NCI-H748 (cell line): Measurements from ENCODE around the gene RIMKLA.

ENCODE experiments used
- DNase-seq: peaks from one replicate; lab custom pipeline; 2025; ENCODE audit not compliant: unreplicated experiment; lab: John Stamatoyannopoulos, UW

The RIMKLA gene

DNA sequence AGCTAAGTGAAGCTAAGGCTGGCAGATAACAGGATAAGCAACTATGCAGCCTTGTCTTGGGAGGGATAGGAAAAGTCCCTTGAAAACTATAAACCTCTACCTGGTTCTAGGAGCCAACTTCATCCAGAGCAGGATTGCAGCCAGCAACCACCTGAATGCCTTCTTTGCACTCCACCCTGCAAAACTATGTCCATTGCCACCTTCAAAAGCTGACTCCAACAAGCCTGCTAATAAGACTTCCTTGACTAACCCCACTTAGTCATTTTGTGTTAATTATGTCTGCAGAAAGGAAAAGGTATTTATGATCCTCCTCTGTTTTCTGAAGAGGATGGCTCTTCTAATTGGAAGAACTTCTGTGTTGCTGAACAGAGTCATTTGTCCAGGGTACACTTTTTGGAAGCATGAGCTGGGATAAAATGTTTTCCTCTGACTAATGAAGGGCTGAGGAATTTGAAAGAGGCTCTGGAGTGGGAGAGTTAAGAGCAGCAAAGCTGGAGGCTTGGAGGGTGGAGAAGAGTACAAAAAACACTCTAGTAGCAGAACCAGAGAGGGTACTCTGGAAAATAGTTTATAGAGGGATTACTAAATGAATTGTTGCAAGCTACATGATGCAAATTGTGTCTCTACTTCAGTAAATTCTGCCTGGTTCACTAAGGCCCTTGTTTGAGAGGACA is 9.6 kb upstream of the RIMKLA start:
- DNase-seq, result no peak

DNA sequence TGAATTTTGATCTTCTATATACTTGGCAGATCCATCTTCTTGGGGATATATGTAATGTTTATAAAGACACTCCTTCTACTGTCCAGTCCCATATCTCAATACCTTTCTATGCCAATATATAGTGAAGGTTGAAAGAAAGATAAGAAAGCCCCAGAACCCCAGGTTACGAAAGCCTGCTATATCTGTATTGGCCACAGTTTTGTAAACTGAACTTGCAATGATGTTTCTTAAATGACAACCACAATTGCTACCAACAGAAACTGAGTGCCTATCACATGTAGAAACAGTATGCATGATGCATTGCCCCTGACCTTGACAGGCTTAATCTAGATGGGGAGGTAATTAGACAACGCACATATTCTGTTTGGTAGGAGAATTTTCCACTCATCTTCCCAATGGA is 7.8 kb upstream of the RIMKLA start:
- DNase-seq, result no peak

DNA sequence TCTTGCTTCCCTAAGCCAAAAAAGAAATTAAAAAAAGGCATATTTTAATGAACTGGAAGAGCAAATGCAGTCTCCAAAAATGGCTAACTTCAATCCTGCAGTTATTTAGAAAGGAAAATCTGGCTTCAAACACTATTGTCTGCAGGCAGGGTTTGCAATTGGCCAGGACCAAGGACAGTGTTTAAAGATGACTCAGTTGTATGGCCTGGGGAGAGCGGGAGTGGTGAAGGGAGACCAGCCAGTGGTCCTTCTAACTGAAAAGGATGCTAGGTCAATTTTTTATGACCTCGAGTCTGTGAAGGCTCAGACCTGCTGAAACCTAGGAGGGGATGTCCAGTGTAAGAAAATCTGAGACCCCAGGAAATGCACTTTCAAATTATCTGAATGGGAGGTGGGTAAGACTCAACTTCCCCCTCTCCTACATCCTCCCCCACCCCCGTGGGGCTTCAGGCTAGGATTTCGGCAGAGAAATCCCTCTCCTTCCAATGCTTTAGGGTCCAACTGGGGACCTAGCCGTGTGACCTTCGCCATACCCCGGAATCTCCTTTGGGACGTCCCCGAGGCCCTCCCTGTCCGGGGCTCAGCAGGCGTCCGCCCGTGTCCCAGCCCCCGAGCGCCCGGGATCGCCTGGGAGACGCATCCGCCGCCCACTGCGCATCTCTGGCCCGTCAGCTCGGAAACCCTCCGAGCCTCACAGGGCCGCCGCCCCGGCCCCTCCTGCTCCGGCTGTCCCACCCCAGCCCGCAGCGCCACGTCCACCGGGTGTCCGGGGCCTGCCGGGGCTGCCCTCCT is 602 bp upstream of the RIMKLA start:
- DNase-seq, result peak; percentile 99

DNA sequence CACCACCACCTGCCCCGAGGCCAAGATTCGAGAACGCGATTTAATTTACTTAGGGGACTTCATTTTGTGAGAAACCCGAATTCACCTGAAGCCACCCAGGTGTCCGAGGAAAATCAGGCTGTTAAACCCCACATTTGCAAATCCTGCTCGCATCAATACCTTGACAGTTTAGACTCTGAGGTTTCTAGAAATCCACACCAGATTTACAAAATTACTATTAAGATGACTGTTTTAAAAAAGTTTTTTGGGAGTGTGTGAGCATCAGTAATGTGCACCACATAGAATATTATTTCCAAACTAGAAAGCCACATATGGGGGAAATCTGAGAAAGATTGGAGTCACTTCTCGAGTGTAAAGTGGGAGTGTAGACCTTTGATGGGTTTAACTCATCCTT is 685 bp downstream of the RIMKLA start:
- DNase-seq, result no peak

- DNase-seq, result no peak
Measured at GRCh38 chr1:42385283-42385682, 4.7 kb downstream of the RIMKLA start.

DNA sequence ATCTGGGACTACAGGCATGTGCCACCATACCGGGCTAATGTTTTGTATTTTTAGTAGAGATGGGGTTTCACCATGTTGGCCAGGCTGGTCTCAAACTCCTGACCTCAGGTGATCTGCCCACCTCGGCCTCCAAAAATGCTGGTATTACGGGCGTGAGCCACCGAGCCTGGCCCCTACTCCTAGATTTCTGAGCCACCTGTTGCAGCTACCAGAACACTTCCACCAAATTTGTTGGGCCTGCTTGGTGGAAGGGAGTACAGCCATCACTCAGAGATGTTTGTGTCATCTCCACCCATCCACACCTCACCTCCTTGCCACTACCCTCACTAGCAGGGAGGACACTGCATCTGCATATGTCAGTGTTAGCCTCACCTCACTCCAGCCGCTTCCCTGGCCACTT is 5.5 kb downstream of the RIMKLA start:
- no peak for DNase-seq

- peak; percentile 99 for DNase-seq
Measured at GRCh38 chr1:42392255-42392654, 11.7 kb downstream of the RIMKLA start.

DNA sequence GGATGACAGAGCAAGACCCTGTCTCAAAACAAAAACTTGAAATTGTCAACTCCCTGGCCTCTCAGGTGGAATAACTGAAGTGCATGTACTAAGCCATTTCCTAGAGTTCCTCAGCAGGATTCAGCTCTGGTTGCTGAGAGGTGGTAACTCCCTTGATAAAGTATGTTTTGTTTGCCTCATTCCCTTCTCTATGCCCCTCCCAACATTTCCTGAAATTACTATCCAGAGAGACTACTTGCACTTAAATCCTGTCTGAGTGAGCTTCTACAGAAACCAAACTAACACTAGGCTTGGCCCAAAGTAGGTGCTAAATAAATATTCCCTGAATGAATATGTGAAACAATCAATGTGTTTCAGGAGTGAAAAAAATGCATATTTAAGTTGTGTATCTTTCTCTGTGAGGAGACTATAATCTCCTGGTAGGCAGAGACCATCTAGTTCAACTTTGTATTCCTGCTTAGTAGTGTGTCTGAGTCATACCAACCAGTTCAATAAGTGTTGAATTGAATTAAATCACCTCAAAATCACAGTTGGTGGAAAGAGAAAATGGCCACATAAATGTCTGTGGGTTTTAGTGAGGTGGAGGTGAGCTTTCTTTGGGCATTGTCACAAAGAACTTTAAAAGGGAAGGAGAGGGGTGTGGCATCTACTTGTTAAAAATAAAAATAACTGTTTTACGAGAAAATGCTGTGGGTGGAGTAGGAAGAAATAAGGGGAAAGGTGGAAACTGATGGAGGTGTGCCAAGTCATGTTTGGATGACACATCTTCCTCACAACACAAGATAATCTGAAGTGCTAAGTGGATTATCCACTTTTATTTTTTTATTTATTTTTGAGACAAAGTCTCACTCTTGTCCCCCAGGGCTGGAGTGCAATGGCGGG is 12.6 kb downstream of the RIMKLA start:
- DNase-seq, result no peak

GRCh38 chr1:42399315-42400100 is 18.9 kb downstream of the RIMKLA start:
- no peak for DNase-seq

DNA sequence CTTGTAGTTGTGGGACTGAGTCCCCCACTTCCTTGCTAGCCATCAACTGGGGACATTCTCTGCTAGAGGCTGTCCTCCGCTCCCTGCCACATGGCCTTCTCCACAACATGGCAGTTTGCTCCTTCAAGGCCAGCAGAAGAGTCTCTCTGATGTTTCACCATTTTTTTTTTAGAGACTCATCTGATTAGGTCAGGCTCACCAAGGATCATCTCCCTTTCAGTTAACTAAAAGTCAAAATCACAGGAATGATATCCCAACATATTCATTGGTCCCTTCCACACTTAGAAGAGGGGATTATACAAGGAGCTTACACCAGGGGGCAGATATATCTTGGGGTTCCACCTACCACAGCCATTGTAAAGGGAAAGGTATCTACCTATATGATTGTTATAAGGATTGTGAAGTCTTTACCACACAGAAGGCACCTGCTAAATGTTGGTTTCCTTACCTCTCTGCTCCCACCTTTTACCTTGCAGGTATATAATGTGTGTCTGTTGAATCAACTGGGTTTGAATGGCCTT is 23.3 kb downstream of the RIMKLA start:
- DNase-seq, result no peak

- DNase-seq, result no peak
Measured at GRCh38 chr1:42414551-42415496, 34.2 kb downstream of the RIMKLA start.

DNA sequence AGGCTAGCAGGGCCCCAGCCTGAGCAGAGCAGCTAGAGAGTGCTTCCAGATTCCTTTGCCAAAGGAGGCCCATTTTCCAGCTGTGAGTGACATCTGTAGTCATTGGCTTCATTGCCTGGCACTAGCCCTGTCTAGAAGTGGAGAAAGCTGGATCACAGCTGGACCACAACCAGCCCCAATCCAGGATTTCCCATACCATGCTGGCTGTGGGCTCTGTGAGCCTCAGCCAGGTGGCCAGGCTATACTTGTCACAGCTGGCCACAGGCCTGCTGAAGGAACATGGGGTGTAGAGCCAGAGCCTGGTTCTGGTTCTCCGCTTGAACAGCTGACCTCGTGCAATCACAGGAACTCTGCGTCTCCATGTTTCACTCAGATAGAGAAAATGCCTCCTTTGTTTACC is 36.6 kb downstream of the RIMKLA start:
- no peak for DNase-seq

- no peak for DNase-seq
Measured at GRCh38 chr1:42418516-42418915, 37.9 kb downstream of the RIMKLA start.

DNA sequence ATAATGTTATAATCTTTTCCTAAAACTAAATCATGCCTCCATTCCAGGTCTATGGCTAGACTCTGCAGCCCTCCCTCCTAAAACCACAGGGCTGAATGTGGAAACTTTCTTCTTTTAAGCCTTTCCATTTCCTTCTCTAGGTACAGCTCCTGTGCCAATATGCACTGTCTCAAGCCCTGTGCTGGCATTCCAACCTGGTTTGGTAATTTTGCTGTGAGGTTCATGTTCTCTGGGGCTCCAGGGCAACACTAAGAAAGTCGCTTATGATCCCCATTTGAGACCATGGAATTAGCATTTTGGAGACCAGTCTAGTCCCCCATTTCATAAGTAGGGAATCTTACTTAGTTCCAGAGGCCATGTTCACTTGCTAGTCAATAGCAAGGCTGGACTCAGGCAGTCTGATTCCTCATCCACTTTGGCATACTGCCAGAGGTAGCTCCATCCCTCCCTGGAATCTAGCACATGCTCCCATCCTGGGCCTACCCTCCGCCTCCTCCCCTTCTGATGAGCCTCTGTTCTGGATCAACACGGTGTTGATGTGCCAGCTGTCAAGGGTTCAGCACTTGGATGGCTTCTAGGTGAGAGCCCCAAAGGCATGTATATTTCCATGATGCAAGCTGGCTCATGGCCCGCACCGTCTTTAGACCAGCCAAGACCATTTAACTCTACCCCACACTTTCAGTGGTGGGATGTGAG is 38.7 kb downstream of the RIMKLA start:
- DNase-seq, result peak; percentile 75

GRCh38 chr1:42420121-42420520 is 39.5 kb downstream of the RIMKLA start:
- no peak for DNase-seq

DNA sequence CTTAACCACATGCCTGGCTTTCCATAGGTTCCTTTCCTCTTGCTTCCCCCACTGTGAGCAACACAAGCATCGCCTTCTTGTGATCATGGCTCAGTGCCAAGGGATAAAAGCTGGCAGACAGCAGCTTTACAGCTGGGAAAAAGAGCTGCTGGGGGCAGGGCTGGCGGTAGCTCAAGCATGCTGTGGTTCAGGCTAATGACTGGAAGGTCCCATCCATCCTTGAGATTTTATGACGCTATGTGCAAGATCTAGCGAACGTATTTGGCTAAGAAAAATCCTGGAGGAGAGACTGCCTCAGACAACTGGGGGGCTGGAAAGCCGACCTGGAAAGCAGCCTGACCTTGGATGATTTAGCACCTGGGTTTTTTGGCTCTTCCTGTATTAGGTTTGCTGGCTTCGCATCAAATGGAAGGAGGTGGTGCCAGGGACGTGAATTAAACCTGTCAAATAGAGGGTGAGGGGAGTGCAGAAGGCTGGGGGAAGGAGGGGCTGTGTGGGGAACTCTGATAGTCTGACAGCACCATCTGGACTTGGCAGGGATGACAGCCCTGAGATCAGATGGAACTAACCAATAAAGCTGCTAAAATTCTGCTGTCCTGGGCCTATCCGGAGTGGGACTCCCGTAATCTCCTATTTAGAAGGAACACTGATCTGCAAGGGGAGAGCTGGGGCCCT is 40.5 kb downstream of the RIMKLA start:
- peak; percentile 100 for DNase-seq

DNA sequence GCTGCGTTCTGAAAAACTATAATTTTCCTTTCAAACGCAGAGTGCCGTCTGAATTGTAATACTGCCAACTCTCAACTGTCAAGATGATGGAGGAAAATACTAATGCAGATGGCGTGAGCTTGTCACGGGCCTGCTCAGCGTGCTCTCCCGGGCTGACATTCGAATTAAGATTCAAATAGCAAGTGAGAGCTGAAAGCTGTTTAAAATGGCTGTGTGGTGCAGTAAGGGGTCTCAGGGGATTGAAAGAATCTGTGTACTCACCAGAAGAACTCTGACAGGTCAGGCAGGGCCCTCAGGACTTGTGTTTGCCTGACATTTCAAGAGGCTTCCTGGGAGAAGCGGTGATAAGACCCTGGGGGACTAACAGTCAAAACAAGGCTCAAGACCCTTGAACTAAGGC is 42.1 kb downstream of the RIMKLA start:
- no peak for DNase-seq

DNA sequence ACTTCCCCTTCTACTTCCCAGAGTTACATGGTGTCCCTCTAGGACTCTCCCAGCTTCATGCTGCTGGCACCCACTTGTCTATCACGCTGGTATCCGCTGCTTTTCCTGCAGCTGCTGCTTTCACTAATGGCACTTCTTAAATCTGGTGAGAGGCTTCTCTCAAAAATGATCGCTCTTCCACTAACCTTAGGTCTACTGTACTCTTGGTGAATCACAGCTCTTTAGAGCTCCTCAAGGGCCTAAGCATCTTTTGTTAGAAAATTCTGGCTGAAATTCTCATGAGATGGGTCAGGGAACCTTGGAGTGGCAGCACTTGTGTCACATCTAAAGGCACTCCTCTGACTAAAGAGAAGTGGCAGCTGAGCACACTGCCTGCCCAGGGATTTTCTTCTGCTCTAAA is 43.1 kb downstream of the RIMKLA start:
- no peak for DNase-seq
